ENCODE results near the gene GJC2. TPM values are rescaled to one million over a fixed set of nuclear protein-coding genes. Genes with fewer than 3 reads are reported as not detected.

GJC2 gene
- total RNA-seq, 1 donor from 2014 or later = 1.1 TPM

DNA sequence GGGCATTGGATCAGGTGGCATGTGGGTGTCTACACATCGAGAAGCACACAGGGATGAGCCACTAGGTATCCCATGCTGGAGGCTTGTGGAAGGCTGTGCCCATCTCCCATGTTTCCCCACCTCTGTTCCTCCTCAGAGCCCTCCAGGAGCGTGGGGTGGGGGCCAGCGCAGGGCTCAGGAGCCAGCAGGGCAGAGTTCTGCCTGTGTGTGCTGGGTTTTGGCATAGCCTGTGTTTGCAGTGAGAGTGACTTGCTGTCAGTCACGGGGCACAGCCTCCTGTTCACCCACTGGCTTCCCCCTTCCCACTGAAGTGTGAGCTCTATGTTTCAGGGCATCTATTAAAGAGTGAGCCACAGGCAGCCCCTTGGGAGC lies 26.3 kb downstream of the GJC2 start:
- H3K27ac ChIP-seq (ENCODE audit: low read depth, low read length) = no peak overlapping the region
- H3K79me2 ChIP-seq (ENCODE audit: insufficient read depth, low read length) = peaks cover 31% of the 10 kb centered on the region
- H3K36me3 Mint-ChIP-seq (ENCODE audit: low read depth, unreplicated experiment) = peaks cover 8% of the 10 kb centered on the region
- no peaks in the 10 kb centered on the region for H3K9me3 ChIP-seq (ENCODE audit: insufficient read depth, low read depth, low read length)
- DNase-seq (ENCODE audit: low read depth) (no peak), FAIRE-seq (no peak)
- H3K27me3 Mint-ChIP-seq (ENCODE audit: low read depth, unreplicated experiment) = no peaks in the 10 kb centered on the region
- H4K20me1 ChIP-seq (ENCODE audit: insufficient read depth, low read length) = peaks cover 25% of the 10 kb centered on the region
- H3K4me2 ChIP-seq (ENCODE audit: low read length) = no peak overlapping the region
- no peaks in the 10 kb centered on the region for H3K36me3 ChIP-seq (ENCODE audit: insufficient read depth, low read length)
- no peak overlapping the region for H3K27ac Mint-ChIP-seq (ENCODE audit: unreplicated experiment)
- TF ChIP-seq CTCF (IDR thresholded peaks at IDR 0.05; ENCODE audit: insufficient read depth, low read depth, low read length) = no peak
- TF ChIP-seq EZH2 (IDR thresholded peaks at IDR 0.05; ENCODE audit: insufficient read depth, low read length) = no peak
- no peak overlapping the region for H3K4me3 ChIP-seq (ENCODE audit: insufficient read depth, low read depth, low read length)
- no peaks in the 10 kb centered on the region for H3K27me3 ChIP-seq (ENCODE audit: insufficient read depth, low read length)
- H3K9me3 Mint-ChIP-seq (ENCODE audit: unreplicated experiment) = no peaks in the 10 kb centered on the region
- no peaks in the 10 kb centered on the region for H3K4me1 ChIP-seq (ENCODE audit: insufficient read depth, low read length)
- no peak overlapping the region for H3K9ac ChIP-seq (ENCODE audit: low read length)
- no peak overlapping the region for H2AFZ ChIP-seq (ENCODE audit: low read depth, low read length)
- no peaks in the 10 kb centered on the region for H3K4me1 Mint-ChIP-seq (ENCODE audit: low read depth, unreplicated experiment)
- no peak overlapping the region for H3K4me3 Mint-ChIP-seq (ENCODE audit: unreplicated experiment)

- H3K4me1 Mint-ChIP-seq (ENCODE audit: low read depth, unreplicated experiment) = no peaks in the 10 kb centered on the region
- H3K4me1 ChIP-seq (ENCODE audit: insufficient read depth, low read length) = no peaks in the 10 kb centered on the region
- peaks cover 27% of the 10 kb centered on the region for H3K79me2 ChIP-seq (ENCODE audit: insufficient read depth, low read length)
- H3K4me3 ChIP-seq (ENCODE audit: insufficient read depth, low read depth, low read length) = no peak overlapping the region
- H3K27me3 ChIP-seq (ENCODE audit: insufficient read depth, low read length) = no peaks in the 10 kb centered on the region
- H3K27ac ChIP-seq (ENCODE audit: low read depth, low read length) = no peak overlapping the region
- FAIRE-seq (no peak), DNase-seq (ENCODE audit: low read depth) (no peak)
- H3K9ac ChIP-seq (ENCODE audit: low read length) = no peak overlapping the region
- TF ChIP-seq EZH2 (IDR thresholded peaks at IDR 0.05; ENCODE audit: insufficient read depth, low read length) = no peak
- TF ChIP-seq CTCF (IDR thresholded peaks at IDR 0.05; ENCODE audit: insufficient read depth, low read depth, low read length) = no peak
- peaks cover 8% of the 10 kb centered on the region for H3K36me3 Mint-ChIP-seq (ENCODE audit: low read depth, unreplicated experiment)
- H4K20me1 ChIP-seq (ENCODE audit: insufficient read depth, low read length) = peaks cover 25% of the 10 kb centered on the region
- H3K27ac Mint-ChIP-seq (ENCODE audit: unreplicated experiment) = no peak overlapping the region
- no peak overlapping the region for H3K4me2 ChIP-seq (ENCODE audit: low read length)
- no peaks in the 10 kb centered on the region for H3K36me3 ChIP-seq (ENCODE audit: insufficient read depth, low read length)
- H3K9me3 Mint-ChIP-seq (ENCODE audit: unreplicated experiment) = no peaks in the 10 kb centered on the region
- no peaks in the 10 kb centered on the region for H3K27me3 Mint-ChIP-seq (ENCODE audit: low read depth, unreplicated experiment)
- H3K4me3 Mint-ChIP-seq (ENCODE audit: unreplicated experiment) = no peak overlapping the region
- no peak overlapping the region for H2AFZ ChIP-seq (ENCODE audit: low read depth, low read length)
- no peaks in the 10 kb centered on the region for H3K9me3 ChIP-seq (ENCODE audit: insufficient read depth, low read depth, low read length)
These were observed 26.9 kb downstream of the GJC2 start for GRCh38 chr1:228176461-228177182.

DNA sequence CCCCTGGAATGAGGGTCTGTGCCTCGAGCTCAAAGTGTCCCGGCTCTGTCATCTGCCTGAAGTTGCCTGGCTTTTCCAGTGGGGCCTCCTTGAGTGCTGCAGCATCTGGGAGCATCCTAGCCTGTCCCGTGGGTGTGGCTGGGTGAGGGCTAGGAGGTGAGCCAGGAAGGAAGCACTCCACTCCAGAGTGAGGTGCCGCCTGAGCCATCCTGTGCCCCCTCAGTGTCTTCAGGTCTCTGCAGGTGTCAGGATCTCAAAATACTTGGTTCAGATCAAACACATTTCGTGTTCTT lies 27.4 kb downstream of the GJC2 start:
- no peaks in the 10 kb centered on the region for H3K4me1 Mint-ChIP-seq (ENCODE audit: low read depth, unreplicated experiment)
- no peaks in the 10 kb centered on the region for H3K9me3 Mint-ChIP-seq (ENCODE audit: unreplicated experiment)
- Histone ChIP-seq H3K4me1 (ENCODE audit: insufficient read depth, low read length) (no peaks in the 10 kb centered on the region), H4K20me1 (ENCODE audit: insufficient read depth, low read length) (peaks cover 25% of the 10 kb centered on the region), H3K9me3 (ENCODE audit: insufficient read depth, low read depth, low read length) (no peaks in the 10 kb centered on the region), H3K36me3 (ENCODE audit: insufficient read depth, low read length) (no peaks in the 10 kb centered on the region), H2AFZ (ENCODE audit: low read depth, low read length) (no peak overlapping the region), H3K4me3 (ENCODE audit: insufficient read depth, low read depth, low read length) (no peak overlapping the region), H3K27ac (ENCODE audit: low read depth, low read length) (no peak overlapping the region), H3K79me2 (ENCODE audit: insufficient read depth, low read length) (peaks cover 26% of the 10 kb centered on the region), H3K9ac (ENCODE audit: low read length) (no peak overlapping the region), H3K4me2 (ENCODE audit: low read length) (no peak overlapping the region), H3K27me3 (ENCODE audit: insufficient read depth, low read length) (no peaks in the 10 kb centered on the region)
- H3K27ac Mint-ChIP-seq (ENCODE audit: unreplicated experiment) = no peak overlapping the region
- no peaks in the 10 kb centered on the region for H3K27me3 Mint-ChIP-seq (ENCODE audit: low read depth, unreplicated experiment)
- no peak for TF ChIP-seq EZH2 (IDR thresholded peaks at IDR 0.05; ENCODE audit: insufficient read depth, low read length)
- no peak for TF ChIP-seq CTCF (IDR thresholded peaks at IDR 0.05; ENCODE audit: insufficient read depth, low read depth, low read length)
- DNase-seq (ENCODE audit: low read depth) (no peak), FAIRE-seq (no peak)
- no peak overlapping the region for H3K4me3 Mint-ChIP-seq (ENCODE audit: unreplicated experiment)
- peaks cover 8% of the 10 kb centered on the region for H3K36me3 Mint-ChIP-seq (ENCODE audit: low read depth, unreplicated experiment)
